HG03378 (cell line): ENCODE measurements around the gene SPDYE8.
A peak's percentile ranks its signal among the peaks of the same experiment; 100 is the strongest.
"Not testable (repeated sequence)": the region's sequence is repeated elsewhere in the genome, so short reads cannot be mapped to it uniquely, and the experiment has no call there.

ENCODE experiments used
- ATAC-seq: cut with Tn5 transposase; IDR thresholded peaks from one replicate; pipeline ENCODE4 v1.9.1; 2021; ENCODE audit warnings: mild to moderate bottlenecking, moderate library complexity; ENCODE audit not compliant: unreplicated experiment

SPDYE8 gene

GRCh38 chr7:73029666-73030065 lies at the start of gene SPDYE8:
Gene SPDYE8 (minus strand): TSS chr7:73029766. CDS start chr7:73027966, 1,800 bp downstream.
- not testable (repeated sequence) for ATAC-seq

GRCh38 chr7:73057811-73058210 lies 28.2 kb upstream of the SPDYE8 start, which contains the start of gene SPDYE11:
Gene SPDYE11 (minus strand): TSS chr7:73057911. CDS start chr7:73056111, 1,800 bp downstream.
- ATAC-seq: not testable (repeated sequence)

GRCh38 chr7:73006491-73006890 lies 23.1 kb downstream of the SPDYE8 start:
- ATAC-seq: not testable (repeated sequence)

GRCh38 chr7:73005693-73006447 lies 23.7 kb downstream of the SPDYE8 start:
- peak; percentile 72 for ATAC-seq

GRCh38 chr7:73005356-73005692 lies 24.2 kb downstream of the SPDYE8 start:
- peak; percentile 58 for ATAC-seq

DNA sequence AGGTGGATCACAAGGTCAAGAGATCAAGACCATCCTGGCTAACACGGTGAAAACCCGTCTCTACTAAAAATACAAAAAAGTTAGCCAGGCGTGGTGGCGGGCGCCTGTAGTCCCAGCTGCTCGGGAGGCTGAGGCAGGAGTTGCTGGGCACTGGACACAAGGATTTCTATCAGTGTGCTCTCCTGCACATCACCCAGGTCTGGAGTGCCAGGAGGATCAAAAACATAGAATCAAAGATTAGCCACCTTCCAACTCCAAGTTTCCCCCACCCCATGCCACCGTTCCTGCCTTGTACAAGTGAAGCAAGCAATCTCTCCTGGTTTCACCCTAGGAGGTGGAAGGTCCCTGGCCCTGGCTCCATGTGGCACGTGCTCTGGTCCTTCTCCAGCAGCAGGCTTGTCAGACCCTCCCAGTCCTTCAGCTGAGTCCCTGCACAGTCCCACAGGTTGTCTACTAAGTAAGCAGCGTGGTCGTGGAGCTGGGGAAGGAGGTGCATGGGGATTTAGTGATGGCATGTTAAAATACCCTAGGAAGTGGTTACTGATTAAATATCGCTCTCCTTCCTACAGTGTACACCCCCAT lies 31.6 kb downstream of the SPDYE8 start:
- ATAC-seq: not testable (repeated sequence)

DNA sequence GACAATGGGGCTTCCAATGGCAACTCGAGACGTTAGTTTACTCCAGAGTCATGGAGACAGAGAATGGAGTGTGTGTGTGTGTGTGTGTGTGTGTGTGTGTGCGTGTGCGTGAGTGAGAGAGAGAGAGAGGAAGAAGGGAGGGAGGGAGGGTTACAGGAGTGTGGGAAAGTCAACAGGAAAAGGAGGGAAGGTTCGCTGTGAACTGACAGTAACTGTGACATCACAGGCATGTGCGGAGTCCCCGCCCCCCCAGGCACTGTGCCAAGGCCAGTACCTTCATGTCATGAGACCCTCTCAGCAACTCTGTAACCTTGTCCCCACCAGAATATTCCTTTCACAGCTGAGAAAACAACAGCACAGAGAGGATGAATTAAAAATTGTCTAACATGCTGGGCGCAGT lies 32.1 kb downstream of the SPDYE8 start:
- not testable (repeated sequence) for ATAC-seq

- ATAC-seq: not testable (repeated sequence)
Observed at GRCh38 chr7:72995484-72995883, 34.1 kb downstream of the SPDYE8 start.

DNA sequence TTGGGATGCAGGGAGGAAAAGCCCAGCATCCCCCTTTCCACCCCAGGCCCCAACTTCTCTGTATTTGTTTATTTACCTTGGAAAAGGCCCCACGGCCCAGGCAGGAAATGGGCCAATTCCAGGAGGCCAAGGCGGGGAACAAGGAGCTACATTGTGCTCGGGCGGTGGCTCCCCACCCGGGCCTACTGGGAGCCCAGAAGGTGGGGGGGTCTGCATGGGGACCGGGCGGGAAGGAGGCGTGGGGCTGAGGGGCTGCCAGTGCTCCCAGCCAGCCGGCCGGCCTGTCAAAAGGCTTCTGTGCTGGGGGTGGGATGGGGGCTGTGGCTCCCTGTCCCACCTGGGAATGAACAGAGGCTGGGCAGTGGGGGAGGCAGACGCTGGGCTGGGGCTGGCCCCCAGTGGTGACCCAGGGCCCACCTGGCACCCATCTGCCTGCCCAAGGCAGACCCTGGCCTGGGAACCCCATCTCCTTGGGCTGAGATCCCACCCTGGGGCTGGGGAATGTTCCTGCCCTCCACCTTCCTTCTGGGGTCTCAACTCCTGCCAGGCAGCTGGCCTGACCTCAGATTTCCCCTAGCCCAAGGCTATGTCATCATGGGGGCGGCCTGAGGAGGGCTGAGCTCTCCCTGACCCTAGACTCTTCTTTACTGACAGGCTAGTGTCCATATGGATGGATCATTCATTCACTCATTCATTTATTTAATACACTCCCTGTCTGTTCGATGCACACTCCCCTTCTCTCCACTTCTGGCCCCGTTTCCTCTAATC lies 39.2 kb downstream of the SPDYE8 start:
- ATAC-seq: not testable (repeated sequence)

- not testable (repeated sequence) for ATAC-seq
Observed at GRCh38 chr7:72982084-72982483, 47.5 kb downstream of the SPDYE8 start.

GRCh38 chr7:72980382-72980781 lies 49.2 kb downstream of the SPDYE8 start:
- ATAC-seq: not testable (repeated sequence)

- not testable (repeated sequence) for ATAC-seq
Observed at GRCh38 chr7:72976434-72976833, 53.1 kb downstream of the SPDYE8 start.

- ATAC-seq: not testable (repeated sequence)
Observed at GRCh38 chr7:72975656-72976286, 53.8 kb downstream of the SPDYE8 start.

DNA sequence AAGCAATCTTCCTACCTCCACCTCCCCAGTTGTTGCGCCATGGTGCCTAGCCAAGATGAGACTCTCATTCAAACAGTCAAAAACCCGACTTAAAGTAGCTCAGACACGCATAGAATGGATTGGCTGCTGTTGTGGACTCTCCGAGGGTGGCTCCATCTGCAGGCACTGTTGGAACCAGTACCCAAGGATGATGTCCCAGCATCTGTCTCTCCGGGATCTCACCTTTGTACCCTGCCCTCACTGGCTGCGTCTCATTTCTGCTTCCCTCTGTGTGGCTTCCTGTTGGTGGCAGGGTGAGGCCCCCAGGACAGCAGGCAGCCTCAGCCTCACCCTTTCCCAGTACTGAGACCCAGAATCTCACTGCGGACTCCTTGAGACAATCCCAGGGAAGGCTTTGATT lies 54.8 kb downstream of the SPDYE8 start:
- not testable (repeated sequence) for ATAC-seq

DNA sequence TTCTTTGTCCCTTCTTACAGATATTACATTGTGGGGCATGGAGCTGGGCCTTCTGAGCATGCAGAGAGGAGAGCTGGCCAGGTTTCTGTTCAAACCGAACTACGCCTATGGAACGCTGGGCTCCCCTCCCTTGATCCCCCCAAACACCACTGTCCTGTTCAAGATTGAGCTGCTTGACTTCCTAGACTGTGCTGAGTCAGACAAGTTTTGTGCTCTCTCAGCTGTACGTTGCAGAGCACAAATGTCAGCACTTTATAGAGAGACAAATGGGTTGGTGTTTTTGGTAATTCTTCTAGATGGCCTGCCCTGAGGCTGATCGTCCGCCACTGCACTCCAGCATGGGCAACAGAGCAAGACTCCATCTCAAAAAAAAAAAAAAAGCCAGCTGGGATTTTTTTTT lies 58.1 kb downstream of the SPDYE8 start:
- ATAC-seq: not testable (repeated sequence)
